NK-92 (cell line): ENCODE measurements around the gene CREBBP.
"Not testable (repeated sequence)": the region's sequence is repeated elsewhere in the genome, so short reads cannot be mapped to it uniquely, and the experiment has no call there.

Experiments
- DNase-seq: peaks from one replicate; lab custom pipeline; 2025; ENCODE audit not compliant: unreplicated experiment; lab: John Stamatoyannopoulos, UW

Gene CREBBP

GRCh38 chr16:3880623-3881498 is at the start of gene CREBBP:
CREBBP (minus strand) TSS chr16:3880713; CDS start chr16:3879916, 797 bp downstream.
- peak; percentile 51 for DNase-seq

GRCh38 chr16:3927147-3927546 is 46.6 kb upstream of the CREBBP start:
- not testable (repeated sequence) for DNase-seq

GRCh38 chr16:3924763-3925162 is 44.2 kb upstream of the CREBBP start:
- no peak for DNase-seq

GRCh38 chr16:3922241-3922640 is 41.7 kb upstream of the CREBBP start:
- no peak for DNase-seq

- no peak for DNase-seq
Observed at GRCh38 chr16:3920206-3920605, 39.7 kb upstream of the CREBBP start.

- no peak for DNase-seq
Observed at GRCh38 chr16:3919413-3919812, 38.9 kb upstream of the CREBBP start.

- no peak for DNase-seq
Observed at GRCh38 chr16:3915426-3916260, 35.1 kb upstream of the CREBBP start.

- DNase-seq, result no peak
Observed at GRCh38 chr16:3912897-3913296, 32.4 kb upstream of the CREBBP start.

GRCh38 chr16:3912373-3912772 is 31.9 kb upstream of the CREBBP start:
- DNase-seq, result no peak

GRCh38 chr16:3911741-3912140 is 31.2 kb upstream of the CREBBP start:
- DNase-seq, result not testable (repeated sequence)

- DNase-seq, result no peak
Observed at GRCh38 chr16:3909791-3910583, 29.5 kb upstream of the CREBBP start.

GRCh38 chr16:3908951-3909437 is 28.5 kb upstream of the CREBBP start:
- no peak for DNase-seq

GRCh38 chr16:3907586-3907985 is 27.1 kb upstream of the CREBBP start:
- no peak for DNase-seq

- no peak for DNase-seq
Observed at GRCh38 chr16:3906363-3906762, 25.9 kb upstream of the CREBBP start.

GRCh38 chr16:3904875-3905274 is 24.4 kb upstream of the CREBBP start:
- DNase-seq, result no peak

GRCh38 chr16:3890091-3890490 is 9.6 kb upstream of the CREBBP start:
- no peak for DNase-seq

GRCh38 chr16:3889059-3889458 is 8.5 kb upstream of the CREBBP start:
- DNase-seq, result no peak

- DNase-seq, result not testable (repeated sequence)
Observed at GRCh38 chr16:3885999-3886398, 5.5 kb upstream of the CREBBP start.

GRCh38 chr16:3884398-3884797 is 3.9 kb upstream of the CREBBP start:
- DNase-seq, result no peak

GRCh38 chr16:3882531-3882930 is 2.0 kb upstream of the CREBBP start:
- no peak for DNase-seq

- DNase-seq, result no peak
Observed at GRCh38 chr16:3881499-3881990, 1.0 kb upstream of the CREBBP start.
